Sigmoid colon (tissue), 4 donors: ENCODE results near the gene THSD7B.

Experiments
- EP300 ChIP-seq, 4 donors: sonication (generic); formaldehyde crosslinking; IDR thresholded peaks; one replicate each; pipeline ENCODE4 v1.6.1; 2017; ENCODE audit warnings: antibody characterized with exemption in 4 of 4
- TF ChIP-seq, protein P1 (sequence below), 4 experiments: fragments of 450-650 bp in 3 of 4; fragments of 200-600 bp in 1 of 4; IDR thresholded peaks; one replicate each; pipeline ENCODE4 v1.5.1; 2016 to 2019; ENCODE audit warnings: antibody characterized with exemption in 4 of 4, mild to moderate bottlenecking in 3 of 4, moderate library complexity in 2 of 4

GRCh38 chr2:137221797-137222492 lies 456.6 kb downstream of the THSD7B start:
- TF ChIP-seq, protein P1, sequence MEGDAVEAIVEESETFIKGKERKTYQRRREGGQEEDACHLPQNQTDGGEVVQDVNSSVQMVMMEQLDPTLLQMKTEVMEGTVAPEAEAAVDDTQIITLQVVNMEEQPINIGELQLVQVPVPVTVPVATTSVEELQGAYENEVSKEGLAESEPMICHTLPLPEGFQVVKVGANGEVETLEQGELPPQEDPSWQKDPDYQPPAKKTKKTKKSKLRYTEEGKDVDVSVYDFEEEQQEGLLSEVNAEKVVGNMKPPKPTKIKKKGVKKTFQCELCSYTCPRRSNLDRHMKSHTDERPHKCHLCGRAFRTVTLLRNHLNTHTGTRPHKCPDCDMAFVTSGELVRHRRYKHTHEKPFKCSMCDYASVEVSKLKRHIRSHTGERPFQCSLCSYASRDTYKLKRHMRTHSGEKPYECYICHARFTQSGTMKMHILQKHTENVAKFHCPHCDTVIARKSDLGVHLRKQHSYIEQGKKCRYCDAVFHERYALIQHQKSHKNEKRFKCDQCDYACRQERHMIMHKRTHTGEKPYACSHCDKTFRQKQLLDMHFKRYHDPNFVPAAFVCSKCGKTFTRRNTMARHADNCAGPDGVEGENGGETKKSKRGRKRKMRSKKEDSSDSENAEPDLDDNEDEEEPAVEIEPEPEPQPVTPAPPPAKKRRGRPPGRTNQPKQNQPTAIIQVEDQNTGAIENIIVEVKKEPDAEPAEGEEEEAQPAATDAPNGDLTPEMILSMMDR (IDR thresholded peaks at IDR 0.05) = no peak
- TF ChIP-seq EP300 (IDR thresholded peaks at IDR 0.05) = no peak
